ENCODE data around the gene RASL11B.
A peak's percentile ranks its signal among the peaks of the same experiment; 100 is the strongest.
"Not testable (repeated sequence)": the region's sequence is repeated elsewhere in the genome, so short reads cannot be mapped to it uniquely, and the experiment has no call there.

The RASL11B gene

GRCh38 chr4:52861879-52862616 is at the start of gene RASL11B:
Gene RASL11B (plus strand): TSS chr4:52862317. CDS start chr4:52862508, 191 bp downstream.
- peak; percentile 32 to 91 for DNase-seq

DNA sequence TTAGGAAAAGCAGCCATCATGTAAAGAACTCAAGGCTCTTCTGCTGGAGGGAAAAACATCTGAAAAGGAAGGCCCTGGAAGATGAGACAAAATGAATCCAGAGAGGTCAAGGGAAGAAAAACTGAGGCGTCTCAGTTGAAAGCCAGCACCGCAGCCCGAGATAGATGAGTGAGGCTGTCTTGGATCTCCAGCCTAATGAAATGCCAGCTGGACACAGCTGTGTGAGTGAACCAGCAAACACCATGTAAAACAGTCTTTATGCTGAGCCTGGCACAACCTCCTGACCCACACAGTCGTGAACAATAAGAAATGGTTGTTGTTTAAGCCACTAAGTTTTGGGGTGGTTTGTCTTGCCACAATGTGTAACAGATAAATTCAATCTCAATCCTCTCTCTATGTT is 48.6 kb upstream of the RASL11B start:
- DNase-seq = no peak

DNA sequence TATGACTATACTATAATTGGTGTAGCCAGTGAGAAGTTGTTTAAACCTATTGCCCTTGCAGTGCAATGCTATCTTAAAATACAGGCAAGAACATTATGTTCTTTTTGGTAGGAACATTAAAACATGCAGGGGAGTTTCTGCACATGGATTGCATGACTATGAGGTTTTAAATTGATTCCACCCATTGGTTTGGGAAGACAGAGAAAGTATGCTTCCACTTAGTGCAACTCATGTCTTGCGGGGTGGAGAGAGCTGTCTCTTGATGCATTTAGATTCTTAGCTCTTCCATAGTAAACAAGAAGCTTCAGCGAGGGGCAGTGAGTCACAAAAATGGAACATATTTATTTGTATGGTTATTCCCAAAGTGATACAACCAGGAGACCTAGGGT is 39.5 kb upstream of the RASL11B start:
- DNase-seq = no peak

GRCh38 chr4:52822972-52823701 is 39.0 kb upstream of the RASL11B start:
- DNase-seq = no peak

DNA sequence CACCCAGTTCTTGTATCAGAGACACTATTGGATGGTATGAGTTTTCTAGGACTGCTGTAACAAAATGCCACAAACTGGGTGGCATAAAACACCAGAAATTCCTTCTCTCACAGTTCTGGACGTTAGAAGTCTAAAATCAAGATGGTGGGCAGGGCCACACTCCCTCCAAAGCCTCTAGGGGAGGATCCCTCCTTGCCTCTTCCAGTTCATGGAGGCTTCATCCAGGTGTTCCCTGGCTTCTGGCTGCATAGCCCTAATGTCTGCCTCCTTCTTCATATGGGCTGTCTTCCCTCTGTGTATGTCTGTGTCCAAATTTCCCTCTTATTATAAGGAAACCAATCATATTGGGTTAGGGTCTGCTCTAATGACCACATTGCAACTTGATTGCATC is 38.4 kb upstream of the RASL11B start:
- DNase-seq = no peak

GRCh38 chr4:52824270-52824602 is 37.9 kb upstream of the RASL11B start:
- DNase-seq = no peak

DNA sequence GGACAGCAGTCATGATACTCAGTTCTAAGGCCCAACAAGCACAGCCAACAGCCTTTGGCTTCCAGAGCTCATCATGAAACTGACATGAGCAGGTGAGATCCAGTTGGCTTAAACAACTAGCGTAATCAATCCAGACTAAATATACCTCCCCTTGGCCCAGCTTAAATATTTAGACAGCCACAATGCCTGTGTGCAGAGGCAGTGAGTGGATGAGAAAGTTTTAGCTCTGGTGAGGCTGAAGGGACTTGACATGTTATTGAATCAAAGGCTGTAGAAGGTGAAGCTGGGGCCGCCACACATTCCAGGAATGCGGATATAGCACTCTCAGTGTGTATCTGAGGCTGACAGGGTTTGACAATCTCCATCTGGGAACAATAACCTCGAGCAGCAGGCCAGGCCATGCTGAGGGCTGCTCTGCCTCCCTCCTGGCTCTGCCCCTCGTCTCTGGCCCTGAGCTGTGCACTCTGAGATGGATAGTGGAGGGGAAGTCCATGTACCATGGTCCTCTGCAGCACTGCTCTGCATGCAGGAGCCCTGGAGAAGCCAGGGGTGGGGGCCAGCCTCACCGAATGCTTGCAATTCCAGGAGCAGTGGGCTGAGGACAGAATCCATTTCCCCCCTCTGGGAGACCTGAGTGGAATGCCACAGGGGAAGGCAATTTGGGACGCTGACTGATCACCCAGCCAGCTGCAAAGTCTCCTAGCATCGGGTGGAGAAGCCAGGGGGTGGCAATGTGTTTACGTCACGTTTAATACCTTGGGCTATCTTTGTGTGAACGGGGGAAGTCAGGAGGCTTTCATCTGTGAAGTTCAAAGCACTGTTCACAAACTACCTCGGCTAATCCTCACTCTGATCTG is 37.3 kb upstream of the RASL11B start:
- DNase-seq = no peak

DNA sequence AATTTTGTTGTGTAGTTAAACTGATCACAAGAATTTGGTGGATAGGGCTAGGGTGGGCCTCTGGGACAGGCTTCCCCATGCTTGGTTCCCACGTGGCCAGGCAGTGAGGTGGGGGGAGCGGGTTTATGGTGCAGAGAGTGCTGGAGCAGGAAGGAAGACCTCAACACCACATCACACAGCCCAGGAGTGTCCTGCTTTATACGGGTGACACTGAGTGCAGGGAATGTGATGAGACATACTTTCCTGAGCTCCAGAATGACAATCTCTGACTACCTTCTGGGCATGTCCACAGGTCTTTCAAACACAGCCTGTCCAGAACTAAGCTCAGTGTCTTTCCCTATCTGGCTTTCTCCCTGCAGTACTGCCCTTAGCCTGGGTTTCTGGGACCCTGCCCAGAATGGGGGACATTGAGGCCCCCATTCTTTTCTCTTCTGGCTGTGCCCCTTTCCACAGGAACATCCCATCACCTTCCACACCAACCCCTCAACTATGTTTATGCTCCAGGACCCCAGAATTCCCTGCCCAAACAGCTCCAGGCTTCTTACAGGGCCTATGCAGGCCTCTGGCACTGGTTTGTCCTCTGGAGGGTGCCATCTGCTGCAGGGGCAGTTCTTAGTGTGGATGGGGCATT is 36.5 kb upstream of the RASL11B start:
- DNase-seq = no peak

DNA sequence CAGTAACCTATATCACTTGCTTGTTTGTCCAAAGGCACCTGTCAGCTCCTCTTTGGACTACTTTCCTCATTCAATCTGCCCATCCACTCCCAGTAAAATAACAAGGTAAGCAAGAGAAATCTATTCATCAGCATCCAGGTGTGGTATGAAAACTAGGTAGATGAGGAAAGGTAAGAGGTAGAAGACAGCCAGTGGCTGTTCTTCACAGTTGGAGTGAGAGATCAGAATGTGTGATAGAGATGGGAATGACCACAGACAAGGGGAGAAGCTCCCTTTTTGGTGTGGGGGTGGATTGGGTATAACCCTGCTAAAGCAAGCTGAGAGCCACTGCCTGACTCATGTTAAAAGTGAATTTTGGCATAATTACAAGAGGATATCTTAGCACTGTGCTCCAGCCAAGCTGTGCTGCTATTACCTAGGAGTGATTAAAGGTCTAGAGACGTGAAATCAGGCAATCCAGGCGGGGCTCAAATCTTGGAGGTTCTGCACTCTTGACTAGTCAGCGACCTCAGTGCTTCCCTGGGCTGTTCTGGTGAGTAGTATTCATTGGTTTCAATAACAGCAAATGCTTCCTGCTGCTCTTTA is 28.1 kb upstream of the RASL11B start:
- DNase-seq = no peak

DNA sequence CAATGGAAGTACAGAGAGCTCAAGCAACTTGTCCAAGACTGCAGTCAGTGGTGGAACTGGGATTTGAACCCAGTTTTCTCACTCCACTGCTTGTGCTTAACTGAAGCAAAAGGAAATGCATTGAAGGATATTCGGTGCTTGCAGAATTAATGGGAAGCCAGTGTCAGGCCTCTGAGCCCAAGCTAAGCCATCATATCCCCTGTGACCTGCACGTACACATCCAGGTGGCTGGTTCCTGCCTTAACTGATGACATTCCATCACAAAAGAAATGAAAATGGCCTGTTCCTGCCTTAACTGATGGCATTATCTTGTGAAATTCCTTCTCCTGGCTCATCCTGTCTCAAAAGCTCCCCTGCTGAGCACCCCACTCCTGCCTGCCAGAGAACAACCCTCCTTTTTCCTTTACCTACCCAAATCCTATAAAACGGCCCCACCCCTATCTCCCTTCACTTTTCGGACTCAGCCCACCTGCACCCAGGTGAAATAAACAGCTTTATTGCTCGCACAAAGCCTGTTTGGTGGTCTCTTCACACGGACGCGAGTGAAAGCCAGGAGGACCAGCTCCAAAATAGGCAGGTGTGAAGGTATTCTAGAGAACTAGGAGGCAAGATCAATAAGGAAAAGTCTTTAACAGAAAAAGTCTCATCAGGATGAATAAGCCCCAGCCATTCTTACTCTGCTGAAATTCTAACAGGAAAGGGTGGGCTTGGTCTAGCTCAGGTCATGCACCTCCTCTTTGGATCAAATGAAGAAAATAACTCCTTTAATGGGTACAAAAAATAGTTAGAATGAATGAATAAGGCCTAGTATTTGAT is 27.3 kb upstream of the RASL11B start:
- not testable (repeated sequence) for DNase-seq

DNA sequence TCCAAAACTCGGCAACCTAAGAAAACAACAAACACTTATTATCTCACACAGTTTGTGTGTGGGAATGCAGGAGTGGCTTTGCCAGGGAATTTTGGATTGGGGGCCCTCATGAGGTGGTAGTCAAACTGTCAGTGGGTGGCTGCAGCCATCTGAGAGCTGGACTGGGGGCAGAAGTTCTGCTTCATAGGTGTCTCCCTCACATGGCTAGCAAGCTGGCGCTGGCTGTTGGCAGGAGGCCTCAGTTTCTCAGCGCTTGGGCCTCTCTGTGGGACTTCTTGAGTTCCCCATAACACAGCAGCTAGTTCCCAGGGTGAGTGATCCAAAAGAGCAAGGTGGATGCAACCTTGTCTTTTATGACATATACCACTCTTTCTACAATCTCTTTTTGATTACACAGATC is 26.0 kb upstream of the RASL11B start:
- no peak for DNase-seq

GRCh38 chr4:52836678-52837077 is 25.4 kb upstream of the RASL11B start:
- no peak for DNase-seq

DNA sequence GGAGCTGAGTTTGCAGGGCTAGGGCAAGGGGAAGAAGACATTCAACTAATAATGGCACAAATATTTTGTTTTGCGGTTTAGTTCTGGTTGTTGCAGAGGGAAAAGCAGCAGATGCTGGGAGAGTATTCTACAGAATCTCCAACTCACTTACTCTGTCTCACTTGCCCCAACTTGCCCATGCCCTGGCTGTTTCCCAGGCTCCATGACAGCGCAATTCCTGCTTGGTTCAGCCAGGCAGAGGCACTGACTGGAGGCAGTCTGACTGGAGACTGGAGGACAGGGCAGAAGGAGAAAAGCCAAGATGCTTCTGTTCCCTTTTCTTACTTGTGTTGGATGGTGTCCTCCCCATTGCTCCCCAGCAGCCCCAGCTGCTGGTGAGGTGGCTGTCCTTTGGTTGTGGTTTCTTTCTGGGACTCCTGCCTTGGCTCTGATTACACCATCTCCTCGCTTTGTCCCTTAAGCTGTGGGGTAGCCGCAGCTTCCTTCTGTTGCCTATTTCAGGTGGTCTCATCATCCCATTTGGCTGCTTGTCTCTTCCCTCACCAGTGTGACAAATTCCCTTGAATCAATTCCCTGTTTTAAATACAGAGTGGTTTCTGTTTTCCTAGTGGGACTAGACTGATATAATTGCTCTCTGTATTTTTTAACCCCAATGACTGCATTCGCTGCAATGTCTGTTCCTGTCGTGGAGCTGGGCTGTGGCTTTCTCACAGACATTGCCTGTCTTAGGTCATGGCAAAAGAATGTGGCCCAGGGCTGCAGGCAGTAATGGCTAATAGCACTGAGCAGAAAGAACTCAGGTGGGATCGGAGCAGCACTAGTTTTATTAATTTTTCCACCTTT is 24.2 kb upstream of the RASL11B start:
- DNase-seq = peak in 1 of 2 experiments; percentile 15

- DNase-seq = no peak
These were observed 23.2 kb upstream of the RASL11B start for GRCh38 chr4:52838729-52839586.

- peak; percentile 44 to 51 for DNase-seq
These were observed 21.4 kb upstream of the RASL11B start for GRCh38 chr4:52840531-52841370.

DNA sequence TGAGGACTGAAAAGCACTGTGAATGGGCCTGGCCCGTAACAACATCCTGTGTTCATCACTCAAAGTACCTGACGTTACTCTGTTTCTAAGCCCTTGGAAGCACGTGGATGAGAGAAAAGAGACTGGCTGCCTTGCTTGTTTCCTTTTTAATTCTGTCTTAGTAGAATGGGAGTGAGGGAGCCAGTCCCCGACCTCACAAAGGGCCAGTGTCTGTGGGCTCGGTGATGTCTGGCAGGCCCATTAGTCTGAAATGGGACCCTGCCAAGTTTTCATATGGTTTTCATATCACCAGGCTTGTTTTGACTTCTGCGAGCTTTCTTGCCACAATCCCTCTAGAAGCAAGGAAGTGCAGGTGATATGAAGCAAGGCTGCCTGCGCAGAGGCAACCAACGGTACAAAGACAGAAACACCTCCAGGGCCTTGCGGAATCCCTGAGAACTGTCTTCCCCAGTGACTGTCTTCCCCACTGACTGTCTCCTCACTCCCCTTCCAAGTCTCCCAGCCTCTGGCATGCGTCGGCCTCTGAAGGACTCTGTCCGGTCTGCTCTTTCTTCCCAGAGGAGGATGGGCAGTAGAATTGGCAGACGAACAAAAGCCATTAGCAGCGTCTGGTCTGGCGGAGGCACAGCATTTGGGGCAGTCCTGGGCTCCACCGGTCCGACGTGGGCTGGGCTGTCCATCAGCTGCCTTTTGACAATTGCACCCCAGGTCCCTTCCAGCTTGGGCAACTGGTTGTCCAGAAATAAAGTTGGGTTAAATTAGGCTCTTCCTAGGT is 20.2 kb upstream of the RASL11B start:
- no peak for DNase-seq

DNA sequence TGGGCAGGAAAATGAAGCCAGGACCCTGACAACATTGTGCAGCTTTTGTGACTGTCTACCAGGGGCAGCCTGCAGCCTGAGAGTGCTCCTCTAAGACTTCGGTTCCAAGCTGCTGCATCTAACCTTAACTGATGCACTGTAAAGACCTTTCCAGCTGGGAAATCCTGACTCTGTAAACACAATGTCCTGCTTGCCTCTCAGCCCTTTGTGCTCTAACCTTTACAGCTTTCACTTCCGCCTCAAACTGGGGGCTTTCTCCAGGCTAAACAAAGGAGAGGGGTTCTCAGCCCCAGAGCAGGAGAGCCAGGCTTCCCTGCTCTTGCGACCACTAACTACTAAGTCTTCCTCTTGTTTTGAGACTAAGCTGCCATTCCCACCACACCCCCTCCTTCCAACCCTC is 19.3 kb upstream of the RASL11B start:
- no peak for DNase-seq

GRCh38 chr4:52843351-52843750 is 18.8 kb upstream of the RASL11B start:
- DNase-seq = no peak
